ENCODE measurements around the gene CCNQ.

The CCNQ gene

GRCh38 chrX:153569475-153569874 lies 29.5 kb downstream of the CCNQ start:
- TF ChIP-seq CTCF (conservative IDR thresholded peaks at IDR 0.05): no peak
- H3K27ac ChIP-seq: no peak overlapping the region

- no peak; the same call in 1 of the 2 replicates for TF ChIP-seq CTCF (conservative IDR thresholded peaks at IDR 0.05)
Observed at GRCh38 chrX:153568451-153569011, 30.4 kb downstream of the CCNQ start.

DNA sequence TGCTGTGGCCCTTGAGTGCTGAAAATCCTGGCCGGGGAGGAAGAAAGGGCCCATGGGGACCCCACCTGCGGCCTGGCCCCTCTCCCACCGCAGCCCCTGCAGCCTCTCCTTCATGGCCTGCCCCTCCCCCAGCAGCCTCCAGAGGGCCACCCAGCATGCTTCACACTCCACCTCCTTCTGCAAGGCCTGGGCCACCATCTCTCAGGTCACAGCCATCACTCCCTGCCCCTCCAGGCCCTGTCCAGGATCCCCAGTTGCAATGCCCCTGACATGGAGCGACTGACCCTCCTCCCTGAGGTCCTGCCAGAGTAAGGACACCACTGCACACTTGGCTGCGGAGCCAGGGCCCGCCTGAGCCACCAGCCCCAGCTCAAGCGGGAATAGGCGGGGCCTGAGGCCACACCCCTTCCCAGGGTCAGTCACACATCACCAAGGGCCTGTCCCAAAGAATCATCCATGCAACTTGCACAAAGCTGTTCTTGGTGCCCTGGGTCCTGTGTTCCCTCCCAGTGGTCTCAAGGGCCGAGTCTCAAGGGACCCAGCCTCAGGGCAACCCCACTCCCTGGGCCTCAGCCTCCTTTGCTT lies 32.9 kb downstream of the CCNQ start:
- TF ChIP-seq CTCF (conservative IDR thresholded peaks at IDR 0.05): no peak
- no peak overlapping the region for H3K27ac ChIP-seq

More at GRCh38 chrX:153568451-153569011, 30.4 kb downstream of the CCNQ start:
- no peak overlapping the region for H3K27ac ChIP-seq

GRCh38 chrX:153564047-153564606 lies 34.8 kb downstream of the CCNQ start:
- no peak for TF ChIP-seq CTCF (conservative IDR thresholded peaks at IDR 0.05)

GRCh38 chrX:153562546-153562945 lies 36.4 kb downstream of the CCNQ start:
- H3K27ac ChIP-seq: no peak overlapping the region
- TF ChIP-seq CTCF (conservative IDR thresholded peaks at IDR 0.05): no peak

More at GRCh38 chrX:153564047-153564606, 34.8 kb downstream of the CCNQ start:
- H3K27ac ChIP-seq: no peak overlapping the region

DNA sequence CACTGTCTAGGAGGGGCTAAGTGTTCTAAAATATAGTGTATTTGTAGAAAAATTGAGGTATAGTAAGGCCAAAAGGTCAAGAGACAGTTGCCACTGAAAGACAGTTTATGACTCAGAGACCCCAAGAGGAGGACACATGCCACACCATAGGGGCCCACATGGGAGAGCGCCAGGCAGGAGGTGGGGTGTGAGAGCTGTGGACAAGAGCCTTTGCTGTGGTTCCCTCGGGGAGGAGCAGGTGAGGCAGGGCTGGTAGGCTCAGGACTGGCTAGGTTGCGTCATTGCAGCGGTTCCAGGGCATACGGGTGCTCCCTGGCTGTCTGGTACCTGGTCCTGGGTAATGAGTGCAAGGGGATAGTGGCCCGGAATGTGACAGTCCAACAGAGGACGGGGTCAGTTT lies 37.6 kb downstream of the CCNQ start:
- no peak for TF ChIP-seq CTCF (conservative IDR thresholded peaks at IDR 0.05)
- H3K27ac ChIP-seq: no peak overlapping the region

- TF ChIP-seq CTCF (conservative IDR thresholded peaks at IDR 0.05): no peak
- H3K27ac ChIP-seq: no peak overlapping the region
Observed at GRCh38 chrX:153560466-153560865, 38.5 kb downstream of the CCNQ start.
